ENCODE results near the gene GIGYF1. TPM values are rescaled to one million over a fixed set of nuclear protein-coding genes. Genes with fewer than 3 reads are reported as not detected.
A peak's percentile ranks its signal among the peaks of the same experiment; 100 is the strongest.

Gene GIGYF1
- total and polyA plus RNA-seq, 2 of the 13 experiments (the other 11 are each of a cell fraction or from before 2014, with no cell fraction given), result 7.6 to 16.1 TPM

DNA sequence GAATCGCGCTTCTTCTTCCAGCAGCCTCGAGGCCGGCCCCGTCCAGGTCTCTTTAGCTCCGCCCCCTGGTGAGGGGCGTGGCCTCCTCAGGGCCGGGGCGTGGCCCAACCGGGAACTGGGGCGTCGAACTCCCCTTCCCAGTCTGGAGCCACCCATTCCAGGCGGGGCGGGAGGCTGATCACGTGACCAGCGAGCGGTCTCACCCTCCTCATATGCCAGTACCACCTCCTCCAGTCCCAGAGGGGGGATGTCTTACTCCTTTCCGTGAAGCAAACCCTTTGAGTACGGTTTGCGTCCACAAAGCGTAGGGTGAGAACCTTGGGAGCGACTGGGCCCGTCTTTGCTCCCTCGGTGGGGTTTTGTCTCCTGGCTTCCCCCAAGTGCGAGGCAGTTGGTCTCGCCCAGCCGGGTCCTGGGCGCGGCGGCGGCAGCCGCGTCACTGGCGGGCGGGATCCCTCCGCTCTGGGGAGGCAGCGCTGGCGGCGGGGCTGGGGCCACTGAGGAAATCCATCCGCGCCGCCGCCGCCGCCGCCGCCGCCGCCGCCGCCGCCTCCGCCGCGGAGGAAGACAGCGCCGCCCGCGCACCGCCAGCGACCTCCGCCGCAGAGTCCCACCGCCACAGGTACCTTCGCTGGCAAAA is 20.6 kb downstream of the GIGYF1 start, which contains the start of gene GNB2 (continued):
- TF ChIP-seq ZNF556 (CRISPR knock-in tag; IDR thresholded peaks at IDR 0.05; ENCODE audit: borderline replicate concordance) (peak; percentile 36; the same call in 1 of the 2 replicates), ZNF557 (CRISPR knock-in tag; IDR thresholded peaks at IDR 0.05) (no peak), ZNF577 (CRISPR knock-in tag; IDR thresholded peaks at IDR 0.05; ENCODE audit: borderline replicate concordance, low read depth) (no peak), GATAD2A (CRISPR knock-in tag; IDR thresholded peaks at IDR 0.05) (peak; percentile 48; the same call in 1 of the 2 replicates), CHD2 (IDR thresholded peaks at IDR 0.05; ENCODE audit: low read depth, low read length) (peak; percentile 88), TAF1 (CRISPR knock-in tag; IDR thresholded peaks at IDR 0.05) (peak; percentile 76; the same call in 1 of the 2 replicates), POLR2AphosphoS5 (IDR thresholded peaks at IDR 0.05; ENCODE audit: low read depth, low read length) (0 out of 2 replicates have a peak, but pooled peaks have one; percentile 41), ZNF34 (CRISPR knock-in tag; IDR thresholded peaks at IDR 0.05; ENCODE audit: borderline replicate concordance) (no peak), THAP11 (CRISPR knock-in tag; IDR thresholded peaks at IDR 0.05) (peak; percentile 81), HMG20A (CRISPR knock-in tag; IDR thresholded peaks at IDR 0.05; ENCODE audit: borderline replicate concordance) (no peak), AHR (CRISPR knock-in tag; IDR thresholded peaks at IDR 0.05) (0 out of 2 replicates have a peak, but pooled peaks have one; percentile 33), ZNF143 (CRISPR knock-in tag; IDR thresholded peaks at IDR 0.05) (no peak), MAF1 (CRISPR knock-in tag; IDR thresholded peaks at IDR 0.05; ENCODE audit: borderline replicate concordance) (0 out of 2 replicates have a peak, but pooled peaks have one; percentile 32), CBX2 (IDR thresholded peaks at IDR 0.05; ENCODE audit: low read depth, low read length) (no peak), CBX2 (CRISPR knock-in tag; IDR thresholded peaks at IDR 0.05; ENCODE audit: low read depth) (no peak), ZNF205 (CRISPR knock-in tag; IDR thresholded peaks at IDR 0.05) (peak; percentile 53; the same call in 1 of the 2 replicates), ZNF598 (CRISPR knock-in tag; IDR thresholded peaks at IDR 0.05; ENCODE audit: borderline replicate concordance) (0 out of 2 replicates have a peak, but pooled peaks have one; percentile 28), NR2F6 (IDR thresholded peaks at IDR 0.05) (no peak), NR2F6 (CRISPR knock-in tag; IDR thresholded peaks at IDR 0.05) (peak; percentile 36; the same call in 1 of the 2 replicates)
- TF ChIP-seq, protein P1, sequence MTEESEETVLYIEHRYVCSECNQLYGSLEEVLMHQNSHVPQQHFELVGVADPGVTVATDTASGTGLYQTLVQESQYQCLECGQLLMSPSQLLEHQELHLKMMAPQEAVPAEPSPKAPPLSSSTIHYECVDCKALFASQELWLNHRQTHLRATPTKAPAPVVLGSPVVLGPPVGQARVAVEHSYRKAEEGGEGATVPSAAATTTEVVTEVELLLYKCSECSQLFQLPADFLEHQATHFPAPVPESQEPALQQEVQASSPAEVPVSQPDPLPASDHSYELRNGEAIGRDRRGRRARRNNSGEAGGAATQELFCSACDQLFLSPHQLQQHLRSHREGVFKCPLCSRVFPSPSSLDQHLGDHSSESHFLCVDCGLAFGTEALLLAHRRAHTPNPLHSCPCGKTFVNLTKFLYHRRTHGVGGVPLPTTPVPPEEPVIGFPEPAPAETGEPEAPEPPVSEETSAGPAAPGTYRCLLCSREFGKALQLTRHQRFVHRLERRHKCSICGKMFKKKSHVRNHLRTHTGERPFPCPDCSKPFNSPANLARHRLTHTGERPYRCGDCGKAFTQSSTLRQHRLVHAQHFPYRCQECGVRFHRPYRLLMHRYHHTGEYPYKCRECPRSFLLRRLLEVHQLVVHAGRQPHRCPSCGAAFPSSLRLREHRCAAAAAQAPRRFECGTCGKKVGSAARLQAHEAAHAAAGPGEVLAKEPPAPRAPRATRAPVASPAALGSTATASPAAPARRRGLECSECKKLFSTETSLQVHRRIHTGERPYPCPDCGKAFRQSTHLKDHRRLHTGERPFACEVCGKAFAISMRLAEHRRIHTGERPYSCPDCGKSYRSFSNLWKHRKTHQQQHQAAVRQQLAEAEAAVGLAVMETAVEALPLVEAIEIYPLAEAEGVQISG (CRISPR knock-in tag; IDR thresholded peaks at IDR 0.05), result peak; percentile 70
- TF ChIP-seq, protein P2, sequence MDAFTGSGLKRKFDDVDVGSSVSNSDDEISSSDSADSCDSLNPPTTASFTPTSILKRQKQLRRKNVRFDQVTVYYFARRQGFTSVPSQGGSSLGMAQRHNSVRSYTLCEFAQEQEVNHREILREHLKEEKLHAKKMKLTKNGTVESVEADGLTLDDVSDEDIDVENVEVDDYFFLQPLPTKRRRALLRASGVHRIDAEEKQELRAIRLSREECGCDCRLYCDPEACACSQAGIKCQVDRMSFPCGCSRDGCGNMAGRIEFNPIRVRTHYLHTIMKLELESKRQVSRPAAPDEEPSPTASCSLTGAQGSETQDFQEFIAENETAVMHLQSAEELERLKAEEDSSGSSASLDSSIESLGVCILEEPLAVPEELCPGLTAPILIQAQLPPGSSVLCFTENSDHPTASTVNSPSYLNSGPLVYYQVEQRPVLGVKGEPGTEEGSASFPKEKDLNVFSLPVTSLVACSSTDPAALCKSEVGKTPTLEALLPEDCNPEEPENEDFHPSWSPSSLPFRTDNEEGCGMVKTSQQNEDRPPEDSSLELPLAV (CRISPR knock-in tag; conservative IDR thresholded peaks at IDR 0.05; ENCODE audit: low read depth), result no peak
- TF ChIP-seq, protein P3, sequence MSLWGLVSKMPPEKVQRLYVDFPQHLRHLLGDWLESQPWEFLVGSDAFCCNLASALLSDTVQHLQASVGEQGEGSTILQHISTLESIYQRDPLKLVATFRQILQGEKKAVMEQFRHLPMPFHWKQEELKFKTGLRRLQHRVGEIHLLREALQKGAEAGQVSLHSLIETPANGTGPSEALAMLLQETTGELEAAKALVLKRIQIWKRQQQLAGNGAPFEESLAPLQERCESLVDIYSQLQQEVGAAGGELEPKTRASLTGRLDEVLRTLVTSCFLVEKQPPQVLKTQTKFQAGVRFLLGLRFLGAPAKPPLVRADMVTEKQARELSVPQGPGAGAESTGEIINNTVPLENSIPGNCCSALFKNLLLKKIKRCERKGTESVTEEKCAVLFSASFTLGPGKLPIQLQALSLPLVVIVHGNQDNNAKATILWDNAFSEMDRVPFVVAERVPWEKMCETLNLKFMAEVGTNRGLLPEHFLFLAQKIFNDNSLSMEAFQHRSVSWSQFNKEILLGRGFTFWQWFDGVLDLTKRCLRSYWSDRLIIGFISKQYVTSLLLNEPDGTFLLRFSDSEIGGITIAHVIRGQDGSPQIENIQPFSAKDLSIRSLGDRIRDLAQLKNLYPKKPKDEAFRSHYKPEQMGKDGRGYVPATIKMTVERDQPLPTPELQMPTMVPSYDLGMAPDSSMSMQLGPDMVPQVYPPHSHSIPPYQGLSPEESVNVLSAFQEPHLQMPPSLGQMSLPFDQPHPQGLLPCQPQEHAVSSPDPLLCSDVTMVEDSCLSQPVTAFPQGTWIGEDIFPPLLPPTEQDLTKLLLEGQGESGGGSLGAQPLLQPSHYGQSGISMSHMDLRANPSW (CRISPR knock-in tag; IDR thresholded peaks at IDR 0.05; ENCODE audit: borderline replicate concordance), result no peak

Data from HepG2 (cell line).